ENCODE results near the gene SPATA9. TPM values are rescaled to one million over a fixed set of nuclear protein-coding genes. Genes with fewer than 3 reads are reported as not detected.

Gene SPATA9
- total and polyA plus RNA-seq, 9 of the 15 experiments (the other 6 are each of a cell fraction or from before 2014, with no cell fraction given) = 0.16 to 5.5 (median 0.39) TPM; not detected in 3

- TF ChIP-seq, protein P1, sequence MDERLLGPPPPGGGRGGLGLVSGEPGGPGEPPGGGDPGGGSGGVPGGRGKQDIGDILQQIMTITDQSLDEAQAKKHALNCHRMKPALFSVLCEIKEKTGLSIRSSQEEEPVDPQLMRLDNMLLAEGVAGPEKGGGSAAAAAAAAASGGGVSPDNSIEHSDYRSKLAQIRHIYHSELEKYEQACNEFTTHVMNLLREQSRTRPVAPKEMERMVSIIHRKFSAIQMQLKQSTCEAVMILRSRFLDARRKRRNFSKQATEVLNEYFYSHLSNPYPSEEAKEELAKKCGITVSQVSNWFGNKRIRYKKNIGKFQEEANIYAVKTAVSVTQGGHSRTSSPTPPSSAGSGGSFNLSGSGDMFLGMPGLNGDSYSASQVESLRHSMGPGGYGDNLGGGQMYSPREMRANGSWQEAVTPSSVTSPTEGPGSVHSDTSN (CRISPR knock-in tag; IDR thresholded peaks at IDR 0.05; ENCODE audit: low read depth) = no peak
- TF ChIP-seq, protein P1 (tag; conservative IDR thresholded peaks at IDR 0.05; ENCODE audit: low read depth) = peak; percentile 37; the same call in 1 of the 2 replicates
- TF ChIP-seq BACH1 (tag; IDR thresholded peaks at IDR 0.05) (0 out of 2 replicates have a peak, but pooled peaks have one; percentile 21), MNT (conservative IDR thresholded peaks at IDR 0.05) (0 out of 4 replicates have a peak, but pooled peaks of 1 of the 2 experiments have one; percentile 14), HLTF (IDR thresholded peaks at IDR 0.05) (no peak), SMARCA5 (IDR thresholded peaks at IDR 0.05) (no peak), SRSF7 (optimal IDR thresholded peaks at IDR 0.05; ENCODE audit: low read depth, low read length) (no peak), FUS (optimal IDR thresholded peaks at IDR 0.05; ENCODE audit: low read depth, low read length) (no peak), FOXJ2 (tag; IDR thresholded peaks at IDR 0.05) (peak; percentile 67), BRCA1 (IDR thresholded peaks at IDR 0.05) (no peak), BRCA1 (CRISPR knock-in tag; IDR thresholded peaks at IDR 0.05) (no peak), RBBP5 (IDR thresholded peaks at IDR 0.05; ENCODE audit: borderline replicate concordance, insufficient read depth, low read length, poor library complexity, severe bottlenecking) (no peak), ZNF239 (CRISPR knock-in tag; IDR thresholded peaks at IDR 0.05) (no peak), DACH1 (IDR thresholded peaks at IDR 0.05; ENCODE audit: partially characterized antibody) (no peak), KHSRP (IDR thresholded peaks at IDR 0.05) (no peak), ZNF644 (tag; IDR thresholded peaks at IDR 0.05; ENCODE audit: low read depth) (peak; percentile 54; the same call in 1 of the 2 replicates)
- TF ChIP-seq, protein P2, sequence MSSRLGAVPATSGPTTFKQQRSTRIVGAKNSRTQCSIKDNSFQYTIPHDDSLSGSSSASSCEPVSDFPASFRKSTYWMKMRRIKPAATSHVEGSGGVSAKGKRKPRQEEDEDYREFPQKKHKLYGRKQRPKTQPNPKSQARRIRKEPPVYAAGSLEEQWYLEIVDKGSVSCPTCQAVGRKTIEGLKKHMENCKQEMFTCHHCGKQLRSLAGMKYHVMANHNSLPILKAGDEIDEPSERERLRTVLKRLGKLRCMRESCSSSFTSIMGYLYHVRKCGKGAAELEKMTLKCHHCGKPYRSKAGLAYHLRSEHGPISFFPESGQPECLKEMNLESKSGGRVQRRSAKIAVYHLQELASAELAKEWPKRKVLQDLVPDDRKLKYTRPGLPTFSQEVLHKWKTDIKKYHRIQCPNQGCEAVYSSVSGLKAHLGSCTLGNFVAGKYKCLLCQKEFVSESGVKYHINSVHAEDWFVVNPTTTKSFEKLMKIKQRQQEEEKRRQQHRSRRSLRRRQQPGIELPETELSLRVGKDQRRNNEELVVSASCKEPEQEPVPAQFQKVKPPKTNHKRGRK (tag; IDR thresholded peaks at IDR 0.05) = no peak
- TF ChIP-seq, protein P3, sequence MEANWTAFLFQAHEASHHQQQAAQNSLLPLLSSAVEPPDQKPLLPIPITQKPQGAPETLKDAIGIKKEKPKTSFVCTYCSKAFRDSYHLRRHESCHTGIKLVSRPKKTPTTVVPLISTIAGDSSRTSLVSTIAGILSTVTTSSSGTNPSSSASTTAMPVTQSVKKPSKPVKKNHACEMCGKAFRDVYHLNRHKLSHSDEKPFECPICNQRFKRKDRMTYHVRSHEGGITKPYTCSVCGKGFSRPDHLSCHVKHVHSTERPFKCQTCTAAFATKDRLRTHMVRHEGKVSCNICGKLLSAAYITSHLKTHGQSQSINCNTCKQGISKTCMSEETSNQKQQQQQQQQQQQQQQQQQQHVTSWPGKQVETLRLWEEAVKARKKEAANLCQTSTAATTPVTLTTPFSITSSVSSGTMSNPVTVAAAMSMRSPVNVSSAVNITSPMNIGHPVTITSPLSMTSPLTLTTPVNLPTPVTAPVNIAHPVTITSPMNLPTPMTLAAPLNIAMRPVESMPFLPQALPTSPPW (CRISPR knock-in tag; IDR thresholded peaks at IDR 0.05) = peak; percentile 49; the same call in 1 of the 2 replicates
- TF ChIP-seq, protein P4, sequence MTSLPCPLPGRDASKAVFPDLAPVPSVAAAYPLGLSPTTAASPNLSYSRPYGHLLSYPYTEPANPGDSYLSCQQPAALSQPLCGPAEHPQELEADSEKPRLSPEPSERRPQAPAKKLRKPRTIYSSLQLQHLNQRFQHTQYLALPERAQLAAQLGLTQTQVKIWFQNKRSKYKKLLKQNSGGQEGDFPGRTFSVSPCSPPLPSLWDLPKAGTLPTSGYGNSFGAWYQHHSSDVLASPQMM (CRISPR knock-in tag; IDR thresholded peaks at IDR 0.05) = no peak
Measured at GRCh38 chr5:95718203-95718602, 35.4 kb upstream of the SPATA9 start (continued).
